ENCODE results near the gene PPARG.

The PPARG gene

GRCh38 chr3:12371525-12372140 is 82.8 kb downstream of the PPARG start:
- H3F3A ChIP-seq (ENCODE audit: insufficient read depth, low read length), result no peaks in the 10 kb centered on the region
- no peaks in the 10 kb centered on the region for H3K36me3 ChIP-seq (ENCODE audit: insufficient read depth, low read length)
- H3K27ac ChIP-seq (ENCODE audit: low read depth, low read length, poor library complexity, severe bottlenecking), result no peak overlapping the region
- TF ChIP-seq, protein P1, sequence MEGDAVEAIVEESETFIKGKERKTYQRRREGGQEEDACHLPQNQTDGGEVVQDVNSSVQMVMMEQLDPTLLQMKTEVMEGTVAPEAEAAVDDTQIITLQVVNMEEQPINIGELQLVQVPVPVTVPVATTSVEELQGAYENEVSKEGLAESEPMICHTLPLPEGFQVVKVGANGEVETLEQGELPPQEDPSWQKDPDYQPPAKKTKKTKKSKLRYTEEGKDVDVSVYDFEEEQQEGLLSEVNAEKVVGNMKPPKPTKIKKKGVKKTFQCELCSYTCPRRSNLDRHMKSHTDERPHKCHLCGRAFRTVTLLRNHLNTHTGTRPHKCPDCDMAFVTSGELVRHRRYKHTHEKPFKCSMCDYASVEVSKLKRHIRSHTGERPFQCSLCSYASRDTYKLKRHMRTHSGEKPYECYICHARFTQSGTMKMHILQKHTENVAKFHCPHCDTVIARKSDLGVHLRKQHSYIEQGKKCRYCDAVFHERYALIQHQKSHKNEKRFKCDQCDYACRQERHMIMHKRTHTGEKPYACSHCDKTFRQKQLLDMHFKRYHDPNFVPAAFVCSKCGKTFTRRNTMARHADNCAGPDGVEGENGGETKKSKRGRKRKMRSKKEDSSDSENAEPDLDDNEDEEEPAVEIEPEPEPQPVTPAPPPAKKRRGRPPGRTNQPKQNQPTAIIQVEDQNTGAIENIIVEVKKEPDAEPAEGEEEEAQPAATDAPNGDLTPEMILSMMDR (IDR thresholded peaks at IDR 0.05; ENCODE audit: low read length), result no peak
- TF ChIP-seq EZH2 (IDR thresholded peaks at IDR 0.05; ENCODE audit: borderline replicate concordance, low read length), result no peak
- H3K79me2 ChIP-seq (ENCODE audit: insufficient read depth, low read length), result no peaks in the 10 kb centered on the region
- no peak overlapping the region for H3K4me2 ChIP-seq (ENCODE audit: low read length)
- no peaks in the 10 kb centered on the region for H4K20me1 ChIP-seq (ENCODE audit: insufficient read depth, low read length)
- H2AFZ ChIP-seq (ENCODE audit: low read length), result no peak overlapping the region
- no peaks in the 10 kb centered on the region for H3K9me3 ChIP-seq (ENCODE audit: low read length)
- H3K9me2 ChIP-seq (ENCODE audit: low read depth, low read length), result no peaks in the 10 kb centered on the region
- H3K9ac ChIP-seq (ENCODE audit: low read length), result no peak overlapping the region
- H3K4me3 ChIP-seq (ENCODE audit: low read depth, low read length, poor library complexity, severe bottlenecking), result no peak overlapping the region
- H3K4me1 ChIP-seq (ENCODE audit: insufficient read depth, low read length, severe bottlenecking), result no peaks in the 10 kb centered on the region
- H3K27me3 ChIP-seq (ENCODE audit: insufficient read depth, low read length), result no peaks in the 10 kb centered on the region

GRCh38 chr3:12372741-12373280 is 83.9 kb downstream of the PPARG start:
- H3K9ac ChIP-seq (ENCODE audit: low read length), result no peak overlapping the region
- no peak for TF ChIP-seq EZH2 (IDR thresholded peaks at IDR 0.05; ENCODE audit: borderline replicate concordance, low read length)
- TF ChIP-seq, protein P1 (IDR thresholded peaks at IDR 0.05; ENCODE audit: low read length), result no peak
- H3K9me3 ChIP-seq (ENCODE audit: low read length), result no peaks in the 10 kb centered on the region
- H3K4me1 ChIP-seq (ENCODE audit: insufficient read depth, low read length, severe bottlenecking), result no peaks in the 10 kb centered on the region
- H3K27me3 ChIP-seq (ENCODE audit: insufficient read depth, low read length), result no peaks in the 10 kb centered on the region
- H3K79me2 ChIP-seq (ENCODE audit: insufficient read depth, low read length), result no peaks in the 10 kb centered on the region
- H4K20me1 ChIP-seq (ENCODE audit: insufficient read depth, low read length), result no peaks in the 10 kb centered on the region
- no peaks in the 10 kb centered on the region for H3K9me2 ChIP-seq (ENCODE audit: low read depth, low read length)
- no peaks in the 10 kb centered on the region for H3F3A ChIP-seq (ENCODE audit: insufficient read depth, low read length)
- H3K4me2 ChIP-seq (ENCODE audit: low read length), result no peak overlapping the region
- H3K36me3 ChIP-seq (ENCODE audit: insufficient read depth, low read length), result no peaks in the 10 kb centered on the region
- H3K4me3 ChIP-seq (ENCODE audit: low read depth, low read length, poor library complexity, severe bottlenecking), result no peak overlapping the region
- H2AFZ ChIP-seq (ENCODE audit: low read length), result no peak overlapping the region
- no peak overlapping the region for H3K27ac ChIP-seq (ENCODE audit: low read depth, low read length, poor library complexity, severe bottlenecking)

DNA sequence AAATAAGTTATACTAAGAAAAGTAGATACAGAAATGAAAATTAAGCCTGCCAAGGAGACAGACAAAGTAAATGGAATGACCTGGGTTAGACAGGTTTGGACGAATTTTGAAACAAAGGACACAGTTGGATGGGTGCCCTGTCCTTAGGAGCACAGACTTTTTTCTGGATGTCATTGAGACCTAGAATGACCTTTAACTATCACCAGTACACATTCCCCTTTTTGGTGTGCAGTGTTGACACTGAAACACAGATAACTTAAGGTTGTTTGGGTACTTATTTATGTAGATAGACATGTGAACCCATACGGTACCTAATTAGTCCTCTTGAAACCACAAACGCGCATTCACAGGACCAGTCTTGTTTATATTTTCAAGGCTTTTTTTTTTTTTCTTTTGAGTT is 86.7 kb downstream of the PPARG start:
- Histone ChIP-seq H4K20me1 (ENCODE audit: insufficient read depth, low read length) (no peaks in the 10 kb centered on the region), H3K9me3 (ENCODE audit: low read length) (no peaks in the 10 kb centered on the region), H3K9ac (ENCODE audit: low read length) (no peak overlapping the region), H3K36me3 (ENCODE audit: insufficient read depth, low read length) (no peaks in the 10 kb centered on the region), H3K4me2 (ENCODE audit: low read length) (no peak overlapping the region), H3K79me2 (ENCODE audit: insufficient read depth, low read length) (no peaks in the 10 kb centered on the region), H3K4me1 (ENCODE audit: insufficient read depth, low read length, severe bottlenecking) (no peaks in the 10 kb centered on the region), H3K27me3 (ENCODE audit: insufficient read depth, low read length) (no peaks in the 10 kb centered on the region), H3F3A (ENCODE audit: insufficient read depth, low read length) (no peaks in the 10 kb centered on the region), H2AFZ (ENCODE audit: low read length) (no peak overlapping the region), H3K27ac (ENCODE audit: low read depth, low read length, poor library complexity, severe bottlenecking) (no peak overlapping the region), H3K9me2 (ENCODE audit: low read depth, low read length) (no peaks in the 10 kb centered on the region), H3K4me3 (ENCODE audit: low read depth, low read length, poor library complexity, severe bottlenecking) (no peak overlapping the region)
- TF ChIP-seq, protein P1 (IDR thresholded peaks at IDR 0.05; ENCODE audit: low read length), result no peak
- TF ChIP-seq EZH2 (IDR thresholded peaks at IDR 0.05; ENCODE audit: borderline replicate concordance, low read length), result no peak
